Purkinje cell (primary cell): Measurements from ENCODE around the gene SLC7A5. TPM values are rescaled to one million over a fixed set of nuclear protein-coding genes. Genes with fewer than 3 reads are reported as not detected.

Source experiments
- polyA plus RNA-seq: library from polyadenylated mRNA; unstranded; fragments of >200 nt; fragmentation: Nextera tagmentation; gene quantifications from 2 replicates; pipeline ENCODE4 v1.2.1, GENCODE V29; 2014

The SLC7A5 gene
- 1.2 and 1.6 TPM in 2 replicates for polyA plus RNA-seq

GRCh38 chr16:87869061-87869878 lies at the start of gene SLC7A5:
TSS of gene SLC7A5 (minus strand) at chr16:87869507. CDS start at chr16:87869422, 85 bp downstream.

Other genes starting within 250 kb of the SLC7A5 start
- gene KLHDC4, start 103.5 kb downstream of the SLC7A5 start, polyA plus RNA-seq: 5.3 and 5.8 TPM in 2 replicates
- gene CA5A, start 67.0 kb upstream of the SLC7A5 start, polyA plus RNA-seq: not detected in 2 replicates
- 3.1 and 3.7 TPM in 2 replicates for gene BANP, start 81.9 kb upstream of the SLC7A5 start, polyA plus RNA-seq